Stimulated activated CD4-positive, alpha-beta T cell treated with anti-CD3 and anti-CD28 coated beads, Interleukin-1b, Interleukin-23, amount 100 ng/mL, for 48 hours (primary cell): ENCODE data around the gene RNH1.
A peak's percentile ranks its signal among the peaks of the same experiment; 100 is the strongest.

Experiments
- DNase-seq: peaks from one replicate; pipeline ENCODE4 v3.0.0-alpha.2; 2020

Gene RNH1

DNA sequence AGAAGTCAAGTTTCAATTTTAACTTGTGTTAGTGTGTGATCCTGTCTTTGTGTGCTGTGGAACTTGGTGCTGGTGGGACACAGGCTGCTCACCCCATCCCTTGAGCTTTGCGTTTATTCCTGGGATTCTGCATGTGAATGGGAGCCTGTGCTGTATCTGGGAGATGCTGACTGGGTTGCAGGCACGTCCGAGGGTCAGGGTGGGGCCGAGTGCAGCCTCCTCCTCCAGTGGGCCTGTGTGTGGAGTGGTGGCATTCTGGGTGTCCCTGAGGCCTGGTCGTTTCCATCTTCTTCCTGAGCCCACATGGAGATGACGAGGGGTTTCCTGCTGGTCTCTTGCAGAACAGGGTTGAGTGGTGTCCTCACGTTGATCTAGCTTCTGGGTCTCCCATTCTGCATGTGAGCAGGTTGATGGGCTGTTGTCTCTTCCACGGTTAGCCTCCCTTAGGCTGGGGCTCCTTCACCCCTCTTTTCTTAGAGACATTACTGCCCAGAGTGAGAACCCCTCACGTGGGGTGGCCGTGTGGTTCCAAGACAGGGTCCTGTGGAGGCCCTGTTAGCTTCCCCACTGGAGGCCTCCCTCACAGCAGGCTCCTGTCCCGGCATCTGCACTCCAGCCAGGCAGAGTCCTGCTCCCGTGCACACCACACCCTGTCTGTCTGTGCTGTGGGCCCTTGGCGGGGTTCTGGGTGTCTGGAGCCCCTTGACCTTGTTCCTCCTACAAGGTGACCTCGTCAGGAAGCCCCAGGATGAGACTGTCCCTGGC is 52.1 kb downstream of the RNH1 start:
- no peak for DNase-seq

DNA sequence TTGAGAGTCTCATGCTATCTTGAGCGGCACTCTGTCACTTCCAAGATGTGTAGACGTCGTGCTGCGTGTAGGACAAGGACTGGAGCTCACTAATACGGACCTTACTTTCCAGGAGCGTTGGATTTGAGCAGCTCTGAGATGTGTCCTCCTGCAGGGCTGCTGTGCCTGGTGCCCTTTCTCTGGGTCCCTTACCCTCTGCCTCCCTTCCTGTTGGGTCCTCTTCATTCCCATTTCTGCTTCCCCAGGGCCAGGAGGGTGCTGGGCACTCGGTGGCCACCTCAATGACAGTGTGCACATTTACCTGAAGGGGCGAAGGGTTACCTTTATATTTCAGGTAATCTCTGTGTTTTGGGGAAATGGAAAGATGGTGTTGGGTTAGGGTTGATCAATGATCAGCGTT is 53.0 kb downstream of the RNH1 start:
- no peak for DNase-seq

DNA sequence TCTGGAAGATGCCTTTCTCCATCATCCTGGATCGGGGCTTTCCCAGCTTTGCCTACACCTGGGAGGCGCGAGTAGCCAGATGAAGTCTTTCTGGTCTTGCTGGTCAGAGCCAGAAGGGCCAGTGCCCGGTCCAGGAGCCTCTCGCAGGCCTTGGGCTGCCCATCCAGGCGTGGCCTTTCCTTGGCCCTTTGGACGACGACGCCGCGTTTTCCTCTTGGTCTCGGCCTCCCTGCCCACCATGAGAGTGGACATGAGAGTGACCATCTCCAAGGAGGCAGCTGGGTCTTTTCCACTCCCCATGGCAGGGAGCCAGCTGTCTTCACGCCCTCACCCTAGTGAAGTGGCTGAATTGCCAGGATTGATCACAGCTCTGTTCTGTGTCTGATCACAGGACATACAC is 53.5 kb downstream of the RNH1 start:
- DNase-seq = no peak

DNA sequence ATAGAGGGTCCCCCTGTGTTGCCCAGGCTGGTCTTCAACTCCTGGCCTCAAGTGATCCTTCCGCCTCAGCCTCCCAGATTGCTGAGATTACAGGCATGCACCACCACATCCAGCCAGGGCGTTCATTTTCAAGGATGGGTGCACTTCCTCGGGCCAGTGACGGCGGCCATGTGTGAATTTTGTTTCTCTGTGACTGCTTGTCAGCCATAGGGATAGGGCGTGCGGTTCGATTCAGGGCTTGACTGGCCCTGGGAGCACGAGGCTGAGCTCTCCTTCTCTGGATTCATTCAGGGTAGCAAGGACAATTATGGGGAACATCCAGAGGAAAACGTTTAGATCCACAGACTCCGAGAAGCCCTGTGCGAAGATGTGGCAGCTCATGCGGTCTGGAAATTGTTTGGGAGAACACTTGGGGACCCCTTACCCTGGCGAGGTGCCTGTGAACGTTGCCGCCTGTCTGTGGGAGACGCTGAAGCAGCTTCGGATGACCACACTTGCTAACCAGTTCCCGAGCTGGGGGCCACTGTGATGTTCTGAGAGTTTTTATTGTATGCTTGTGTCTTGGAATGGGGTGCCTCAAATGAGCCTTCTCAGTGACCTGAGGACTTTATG is 54.0 kb downstream of the RNH1 start:
- DNase-seq = no peak

DNA sequence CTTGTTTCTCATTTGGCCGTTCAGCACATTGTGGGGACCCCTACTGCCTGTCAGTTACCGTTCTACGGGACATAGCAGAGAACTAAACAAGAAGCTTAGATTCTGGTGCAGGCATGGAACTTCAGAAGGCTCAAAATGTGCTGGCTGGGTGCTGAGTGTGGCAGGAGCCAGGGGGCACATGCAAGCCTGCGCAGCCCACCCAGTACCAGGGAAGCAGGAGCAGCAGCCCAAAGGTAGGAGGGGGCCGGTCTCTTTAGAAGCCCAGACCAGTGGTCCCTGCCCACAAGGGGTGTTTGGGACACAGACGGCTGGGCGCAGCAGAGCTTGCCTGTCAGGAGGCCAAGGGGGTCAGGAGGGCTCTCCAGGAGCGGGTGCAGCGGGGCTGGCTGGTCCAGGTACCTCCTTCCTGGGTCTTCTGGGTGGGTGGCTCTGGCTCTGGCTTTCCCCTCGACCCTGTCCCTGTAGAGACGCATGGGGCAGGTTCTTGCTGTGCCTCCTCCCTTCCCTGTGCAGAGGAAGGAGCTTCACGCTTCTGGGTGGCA is 54.8 kb downstream of the RNH1 start:
- no peak for DNase-seq

DNA sequence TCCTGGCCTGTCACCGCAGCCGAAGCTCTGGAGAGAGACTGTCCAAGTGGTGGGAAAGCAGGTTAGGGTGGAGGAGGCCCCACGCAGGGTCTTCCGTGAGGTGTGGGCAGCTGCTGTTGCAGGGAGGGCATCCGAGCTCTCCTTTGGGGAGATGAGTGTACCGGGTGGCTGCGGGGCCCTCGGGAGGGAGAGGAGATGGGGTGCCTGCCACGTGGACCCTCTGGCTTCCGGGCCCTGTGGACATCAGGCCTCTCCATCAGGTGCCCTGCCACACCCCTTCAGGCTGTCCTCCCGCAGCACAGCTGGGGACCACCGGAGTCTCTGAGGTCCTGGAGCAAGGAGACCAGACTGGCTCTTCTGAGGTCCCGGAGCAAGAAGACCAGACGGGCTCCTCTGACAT is 55.3 kb downstream of the RNH1 start:
- DNase-seq = no peak

DNA sequence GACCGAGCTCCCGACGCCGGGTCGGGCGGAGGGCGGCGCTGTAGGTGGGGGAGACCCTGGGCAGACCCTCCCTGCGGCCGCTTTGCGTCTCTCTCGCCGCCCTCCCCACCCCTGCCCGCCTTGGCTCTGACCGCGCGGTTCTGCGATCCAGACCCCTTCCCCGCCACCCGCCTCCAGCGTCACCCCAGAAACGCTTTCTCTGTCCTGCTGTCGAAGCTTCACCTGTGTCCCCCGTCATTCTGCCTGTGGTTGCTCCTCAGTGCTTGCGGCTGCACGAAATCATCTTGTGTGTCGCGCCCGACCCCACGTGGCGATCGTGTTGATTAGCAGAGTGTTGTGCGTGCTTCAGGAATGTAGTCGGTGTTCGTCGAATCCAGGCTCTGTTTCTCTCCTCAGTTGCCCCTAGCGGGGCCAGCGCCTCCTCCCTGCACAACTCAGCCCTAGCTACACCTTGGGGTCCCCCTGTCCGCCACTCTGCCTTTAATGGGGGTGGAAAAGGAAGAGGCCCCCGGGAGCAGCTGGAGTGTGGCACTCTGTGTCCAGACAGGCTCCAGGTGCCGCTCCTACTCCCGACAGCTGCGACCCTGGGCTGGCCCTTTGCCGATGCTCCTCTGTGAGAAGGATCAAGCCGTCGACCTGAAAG is 56.1 kb downstream of the RNH1 start:
- peak; percentile 78 for DNase-seq

DNA sequence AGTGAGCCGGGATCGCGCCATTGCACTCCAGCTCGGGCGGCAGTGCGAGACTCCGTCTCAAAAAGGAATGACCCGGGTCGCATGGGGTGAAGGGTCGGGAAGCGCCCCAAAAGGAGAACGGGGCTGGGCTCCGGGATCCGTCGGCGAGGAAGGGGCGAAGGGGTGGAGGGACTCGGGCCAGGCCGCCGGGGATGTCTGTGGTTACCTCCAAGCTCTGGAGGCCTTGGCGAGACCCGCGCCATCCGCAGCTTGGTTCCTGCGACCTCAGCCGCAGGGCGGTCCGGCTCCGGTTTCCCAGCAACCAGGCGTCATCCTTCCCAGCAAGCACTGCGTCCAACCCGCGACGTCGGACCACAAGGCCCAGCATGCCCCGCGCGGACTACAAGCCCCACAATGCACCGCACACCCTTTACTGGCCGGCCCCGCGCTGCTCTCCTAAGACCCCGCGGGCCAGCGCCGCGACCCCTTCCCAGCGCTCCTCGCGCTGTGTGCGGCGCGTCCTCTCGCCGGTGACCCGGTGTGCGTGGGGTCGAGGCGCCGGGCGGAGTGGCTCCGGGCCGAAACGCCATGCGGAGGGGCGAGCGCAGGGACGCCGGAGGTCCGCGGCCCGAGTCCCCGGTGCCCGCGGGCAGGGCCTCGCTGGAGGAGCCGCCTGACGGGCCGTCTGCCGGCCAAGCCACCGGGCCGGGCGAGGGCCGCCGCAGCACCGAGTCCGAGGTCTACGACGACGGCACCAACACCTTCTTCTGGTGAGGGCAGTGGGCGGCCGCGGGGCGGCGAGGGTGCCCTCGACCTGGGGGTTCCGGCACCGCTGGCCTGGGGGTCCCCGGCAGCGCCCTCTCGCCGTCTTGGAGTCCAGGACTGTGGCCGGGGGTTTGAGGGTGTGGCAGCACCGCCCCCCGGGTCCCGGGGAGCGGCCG is 56.9 kb downstream of the RNH1 start, which contains the start of gene PTDSS2:
PTDSS2 (plus strand) TSS at position 391 of the 920 bp plus-strand sequence; CDS start at position 568, 177 bp downstream.
- peak; percentile 95 for DNase-seq

DNA sequence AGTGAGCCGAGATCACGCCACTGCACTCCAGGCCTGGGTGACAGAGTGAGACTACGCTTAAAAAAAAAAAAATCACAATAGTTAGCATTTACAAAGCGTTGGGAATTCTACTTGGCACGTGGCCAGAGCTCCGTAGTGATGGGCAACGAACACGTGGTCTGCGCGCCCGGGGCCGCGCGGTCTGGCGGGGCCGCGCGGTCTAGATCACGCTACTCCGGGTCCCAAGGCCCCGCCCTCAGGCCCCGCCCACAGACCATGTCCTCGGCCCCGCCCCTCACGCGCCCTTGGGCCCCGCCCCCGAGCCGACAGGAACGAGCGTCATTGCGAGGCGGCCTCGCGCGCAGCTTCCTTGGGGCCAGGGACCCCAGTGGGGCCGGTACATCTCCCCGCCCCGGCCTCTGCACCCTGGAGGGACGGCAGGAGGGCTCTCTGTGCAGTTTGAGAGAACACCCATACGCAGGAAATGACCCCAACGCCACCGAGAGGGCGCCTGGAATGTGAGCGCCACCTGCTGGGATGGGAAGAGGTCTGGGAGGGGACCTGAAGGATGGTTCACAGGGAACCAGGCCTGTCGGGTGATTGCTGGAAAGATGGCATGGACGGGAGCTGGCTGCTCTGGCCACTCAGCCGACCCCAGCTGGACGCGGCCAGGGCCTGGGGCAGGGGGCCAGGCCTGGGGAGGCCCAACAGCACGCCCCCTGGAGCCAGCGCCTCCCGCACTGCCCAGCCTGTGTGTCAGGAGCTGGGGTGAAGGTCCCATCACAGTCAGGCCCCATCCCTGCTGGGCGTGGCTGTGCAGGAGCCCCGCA is 58.9 kb downstream of the RNH1 start:
- peak; percentile 95 for DNase-seq

DNA sequence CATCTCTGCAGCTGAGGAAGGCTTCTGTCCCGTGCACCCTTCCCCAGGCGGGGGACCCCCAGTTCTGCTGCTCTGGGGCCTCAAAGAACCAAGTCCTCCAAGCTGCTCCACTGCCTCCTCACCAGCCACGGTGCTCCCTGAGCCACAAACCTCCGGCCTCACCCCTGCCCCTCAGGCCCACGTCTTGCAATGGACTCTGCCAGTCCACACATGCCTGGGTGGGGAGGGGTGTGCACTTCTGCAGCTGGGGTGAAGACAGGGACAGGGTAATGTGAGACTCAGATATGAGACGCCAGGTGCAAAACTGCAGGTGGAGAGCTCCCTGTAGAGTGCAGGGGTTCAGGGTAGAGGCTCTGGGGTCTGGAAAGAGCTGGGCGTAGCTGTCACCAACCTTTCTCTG is 60.2 kb downstream of the RNH1 start:
- DNase-seq = no peak

DNA sequence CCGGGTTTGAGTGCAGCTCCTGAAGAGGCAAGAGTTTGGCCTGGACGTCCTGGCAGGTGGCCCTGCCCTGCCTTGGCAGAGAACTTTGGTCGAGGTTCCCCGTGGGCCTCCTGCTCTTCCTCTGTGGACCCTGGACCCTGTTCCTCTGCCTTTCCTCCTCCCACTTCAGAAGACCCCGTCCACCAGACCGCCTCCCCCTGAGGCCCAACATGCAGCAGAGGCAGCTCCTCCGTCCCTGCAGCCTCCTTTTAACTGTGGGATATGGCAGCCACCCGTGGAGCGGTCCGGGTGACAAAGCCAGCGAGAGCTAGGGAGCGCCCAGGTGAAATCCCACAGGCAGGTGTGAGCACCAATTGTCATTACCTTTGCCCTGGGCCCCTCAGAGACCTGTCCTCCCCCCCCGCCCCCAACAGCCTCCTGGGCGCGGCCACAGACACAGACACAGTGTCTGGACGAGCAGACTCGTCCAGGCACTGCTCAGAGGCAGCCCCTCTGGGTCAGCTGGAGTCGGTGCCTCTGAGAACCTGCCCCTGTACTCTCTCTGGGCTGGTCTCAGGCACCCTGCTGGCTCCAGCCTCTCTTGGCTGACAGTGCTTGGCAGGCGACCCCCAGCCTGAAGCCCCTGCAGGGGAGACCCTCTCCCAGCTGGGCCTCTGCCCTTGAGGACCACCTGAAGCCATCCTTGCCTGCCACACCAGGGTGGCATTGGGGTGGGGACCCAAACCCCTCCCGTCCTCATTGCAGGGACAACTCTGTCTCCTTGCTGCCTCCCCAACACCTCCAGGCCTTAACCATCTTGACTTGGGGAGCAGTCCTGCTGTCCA is 61.1 kb downstream of the RNH1 start:
- DNase-seq = no peak
